Stimulated activated CD4-positive, alpha-beta T cell treated with anti-CD3 and anti-CD28 coated beads, Interleukin-12 subunit alpha, Interleukin-12 subunit beta, amount 100 ng/mL, for 48 hours (primary cell): ENCODE results near the gene KLF11.

Experiments used
- DNase-seq, 3 donors: peaks; one replicate each; pipeline ENCODE4 v3.0.0-alpha.2; 2020; ENCODE audit warnings: low read depth in 2 of 3, low spot score in 1 of 3

KLF11 gene

DNA sequence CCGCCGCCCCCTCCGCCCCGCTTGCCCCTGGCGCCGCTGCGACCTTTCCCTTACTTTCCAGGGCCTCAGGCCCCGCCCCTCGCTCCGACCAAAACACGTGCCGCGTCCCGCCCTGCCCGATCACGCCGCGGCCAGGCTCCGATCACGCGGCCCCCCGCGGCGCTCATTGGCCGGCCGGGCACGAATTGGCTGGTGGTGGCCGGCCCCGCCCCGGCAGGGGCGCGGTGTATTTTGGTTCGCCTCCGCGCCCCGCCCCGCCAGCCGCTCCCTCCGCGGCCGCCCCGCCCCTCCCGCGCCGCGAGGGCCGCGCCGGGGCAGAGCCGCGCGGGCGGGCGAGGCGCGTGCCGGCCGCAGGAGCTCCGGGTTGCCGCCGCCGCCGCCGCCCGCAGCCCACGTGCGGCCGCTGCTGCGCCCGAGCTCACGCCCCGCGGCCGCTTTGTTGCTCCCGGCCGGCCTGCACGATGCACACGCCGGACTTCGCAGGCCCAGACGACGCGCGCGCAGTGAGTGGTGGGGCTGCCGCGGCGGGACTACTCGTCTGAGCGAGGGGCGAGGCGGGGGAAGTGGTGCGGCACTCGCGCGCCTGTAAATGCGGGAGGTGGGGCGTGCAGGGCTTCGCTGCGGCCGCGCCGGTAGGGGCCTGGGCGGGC, at the start of gene KLF11:
Gene KLF11, plus strand, starts transcription at position 295 of the 650 bp plus-strand sequence. Its CDS starts 167 bp downstream, at position 462.
- peak in 2 of 3 donors; percentile 42 to 66 for DNase-seq

DNA sequence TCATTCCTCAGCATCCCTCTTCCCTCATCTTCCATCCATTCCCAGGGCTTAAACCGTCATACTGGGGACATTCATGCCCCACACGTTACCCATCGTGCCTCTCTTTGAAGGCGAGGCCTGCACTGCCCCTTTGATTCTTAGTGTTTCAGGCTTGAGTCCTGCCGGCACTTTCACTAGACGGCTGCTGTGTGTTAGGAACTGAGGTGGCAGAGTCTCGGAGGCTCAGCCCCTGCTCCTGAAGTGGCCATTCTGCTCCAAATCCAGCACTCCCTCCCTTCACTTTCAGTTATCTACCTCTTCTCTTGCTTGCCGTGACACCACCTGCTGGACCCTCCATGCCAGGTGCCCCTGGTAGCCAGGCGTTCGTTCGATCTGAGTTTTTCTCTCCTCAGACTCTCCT, 48.9 kb upstream of the KLF11 start:
- no peak for DNase-seq

DNA sequence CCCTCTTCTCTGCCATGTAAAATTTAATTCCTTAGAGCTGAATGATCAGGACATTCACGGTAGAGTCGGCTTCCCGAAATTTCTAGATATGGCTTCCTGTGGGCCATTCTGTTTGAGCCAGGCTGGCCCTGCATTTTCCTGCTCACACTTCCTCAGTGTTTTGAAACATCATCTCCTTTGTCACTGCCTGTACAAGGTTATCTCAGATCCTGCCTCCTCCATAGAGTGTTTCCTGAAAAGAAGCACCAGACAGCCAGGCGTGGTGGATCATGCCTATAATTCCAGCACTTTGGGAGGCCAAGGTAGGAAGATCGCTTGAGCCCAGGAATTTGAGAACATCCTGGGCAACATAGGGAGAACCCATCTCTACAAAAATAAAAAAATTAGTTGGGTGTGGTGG, 48.3 kb upstream of the KLF11 start:
- no peak for DNase-seq

DNA sequence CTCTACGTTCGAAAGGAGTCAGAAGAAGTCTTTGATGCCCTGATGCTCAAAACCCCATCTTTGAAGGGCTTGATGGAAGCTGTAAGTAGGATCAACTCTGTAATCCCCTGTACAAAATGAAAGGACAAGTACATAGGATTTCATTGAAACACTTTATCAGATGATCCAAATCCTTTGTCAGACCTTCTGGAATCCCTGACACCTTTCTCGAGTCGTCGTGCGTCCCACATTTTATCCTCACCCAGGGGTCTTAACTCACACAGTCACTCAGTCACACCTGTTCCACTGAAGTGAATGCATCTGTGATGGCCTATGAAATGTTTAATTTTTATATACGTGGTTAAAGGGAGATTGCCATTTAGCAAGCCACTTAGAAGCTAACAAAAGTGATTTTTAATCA, 47.0 kb upstream of the KLF11 start:
- DNase-seq = no peak

DNA sequence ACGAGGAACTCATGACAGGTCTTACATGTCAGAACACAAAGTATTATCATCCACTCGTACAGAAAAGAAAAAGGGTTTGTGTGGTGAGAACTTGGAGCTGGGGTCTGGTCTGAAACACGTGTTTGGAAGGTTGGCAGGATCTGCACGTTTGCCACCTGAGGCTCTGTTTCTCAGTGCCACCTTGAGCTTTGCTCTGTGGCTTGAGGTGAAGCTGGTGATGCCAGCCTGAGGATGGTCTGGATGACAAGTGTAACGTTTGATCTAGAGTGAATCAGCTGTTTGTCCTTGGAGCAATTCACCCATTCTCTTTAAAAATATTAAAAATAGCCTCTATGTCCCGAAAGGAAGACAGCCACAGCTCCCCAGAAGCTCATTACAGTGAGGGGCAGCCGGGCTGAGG, 45.4 kb upstream of the KLF11 start:
- DNase-seq = no peak

DNA sequence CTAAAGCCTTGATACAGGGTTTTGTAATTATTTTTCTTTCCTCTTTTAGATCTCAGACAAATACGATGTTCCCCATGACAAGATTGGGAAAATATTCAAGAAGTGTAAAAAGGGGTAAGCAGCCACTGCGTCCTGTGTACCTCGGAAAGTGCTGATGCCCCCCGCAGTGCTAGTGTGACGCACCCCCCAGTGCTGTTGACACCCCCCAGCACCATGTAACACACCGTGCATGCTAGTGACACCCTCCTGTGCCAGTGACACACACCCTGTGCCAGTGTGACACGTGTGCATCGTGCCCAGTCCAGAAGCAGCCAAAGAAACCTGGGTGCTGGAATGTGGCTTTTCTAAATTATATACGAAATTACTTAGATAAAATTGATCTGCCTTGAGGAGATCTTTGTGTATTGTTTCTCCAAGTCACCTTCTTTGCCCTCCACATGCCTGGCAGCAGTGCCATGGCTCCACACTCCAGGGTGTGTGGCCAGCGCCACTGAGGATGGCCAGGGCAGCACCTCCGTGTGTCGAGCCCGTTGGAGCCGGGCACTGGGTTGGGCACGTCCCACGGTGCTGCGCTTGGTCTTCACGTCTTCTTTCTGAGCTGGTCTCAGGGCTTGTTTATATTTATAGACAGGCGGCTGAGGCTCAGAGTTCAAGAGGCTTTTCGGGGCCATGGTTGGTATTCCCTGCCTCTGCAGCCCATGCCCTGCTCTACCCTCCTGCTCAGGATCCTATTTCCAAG, 44.3 kb upstream of the KLF11 start:
- no peak for DNase-seq

DNA sequence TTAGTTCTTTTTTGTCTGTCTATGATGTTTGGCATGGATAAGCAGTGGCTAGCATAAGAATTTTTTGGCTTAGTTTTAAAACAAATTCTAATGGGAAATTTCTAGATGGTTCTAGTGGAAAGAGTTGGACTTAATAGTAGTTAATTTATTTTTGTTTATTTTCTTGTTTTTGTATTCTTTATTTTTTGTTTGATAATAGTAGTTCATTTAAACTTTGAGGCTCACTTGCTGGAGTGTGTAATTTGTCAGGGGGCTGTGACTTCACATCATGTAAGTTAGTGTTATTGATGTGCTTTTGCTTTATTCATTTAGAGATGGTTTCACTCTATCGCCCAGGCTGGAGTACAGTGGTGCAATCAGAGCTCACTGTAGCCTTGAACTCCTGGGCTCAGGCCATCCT, 43.7 kb upstream of the KLF11 start:
- no peak for DNase-seq

DNA sequence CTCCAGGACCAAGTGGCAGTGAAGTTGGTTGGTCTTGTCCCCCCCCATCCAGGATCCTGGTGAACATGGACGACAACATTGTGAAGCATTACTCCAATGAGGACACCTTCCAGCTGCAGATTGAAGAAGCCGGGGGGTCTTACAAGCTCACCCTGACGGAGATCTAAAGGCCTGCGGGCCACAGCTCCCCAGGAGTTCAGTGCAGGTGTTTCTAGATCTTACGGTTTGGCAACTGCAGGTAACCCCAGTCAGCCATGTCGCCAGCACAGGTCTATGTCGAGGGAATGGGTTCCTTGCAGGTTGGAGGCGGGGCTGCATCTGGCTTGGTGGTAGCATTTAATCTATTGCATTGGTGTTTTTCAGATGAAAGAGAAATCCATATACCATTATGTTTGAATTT, 42.8 kb upstream of the KLF11 start:
- no peak for DNase-seq

DNA sequence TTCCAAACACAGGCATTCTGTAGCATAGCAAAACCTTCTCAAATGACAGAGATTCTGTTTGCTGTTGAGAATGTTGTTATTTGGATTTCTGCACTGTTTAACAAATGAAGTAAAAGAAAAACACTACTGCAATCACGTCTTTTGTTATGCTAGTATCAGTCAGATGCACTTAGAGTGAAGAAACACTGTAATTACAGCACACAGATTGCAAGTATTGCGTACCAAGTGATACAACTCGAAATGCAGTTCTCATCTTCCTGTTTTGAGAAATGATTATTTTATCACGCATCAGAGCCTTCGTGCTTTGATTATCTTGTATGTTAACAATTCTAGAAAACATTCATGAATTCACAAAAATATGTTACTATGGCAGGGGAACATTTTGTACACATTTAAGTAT, 41.8 kb upstream of the KLF11 start:
- no peak for DNase-seq

DNA sequence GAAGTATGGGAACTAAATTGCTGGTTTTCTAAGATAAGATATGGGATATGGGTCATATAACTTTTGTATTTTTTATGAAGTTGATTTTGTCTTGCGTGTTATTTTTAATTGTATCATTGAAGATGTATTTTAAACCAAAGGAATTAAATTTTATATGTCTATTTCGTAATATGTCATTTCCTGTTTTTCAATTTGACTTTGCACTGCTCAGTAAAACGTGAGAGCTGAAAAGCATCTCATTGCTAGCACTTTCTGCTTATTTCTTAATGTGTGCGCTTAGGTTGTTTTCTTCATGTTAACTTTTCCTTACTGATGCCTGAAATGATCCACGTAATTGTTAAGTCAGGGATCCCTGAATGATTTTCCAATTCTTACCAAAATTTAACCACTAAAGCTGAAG, 41.2 kb upstream of the KLF11 start:
- DNase-seq = no peak

DNA sequence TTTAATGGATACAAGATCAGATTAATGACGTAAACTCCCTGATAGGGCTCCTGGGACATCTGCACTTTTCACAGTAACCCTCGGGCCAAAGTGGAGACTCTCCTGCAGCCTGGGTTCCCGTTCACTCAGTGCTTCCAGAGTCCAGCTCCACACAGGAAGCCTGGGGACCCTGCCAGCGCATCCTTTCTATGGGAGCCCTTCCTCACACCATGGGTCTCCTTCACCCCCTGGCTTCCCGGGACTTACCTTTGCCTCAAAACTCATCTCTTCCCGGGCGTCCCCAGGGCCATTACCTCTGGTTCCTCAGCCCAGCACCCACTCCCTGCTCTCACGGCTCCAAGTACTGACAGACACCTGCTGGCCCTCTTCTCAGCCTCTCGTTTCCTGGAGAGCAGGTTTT, 40.7 kb upstream of the KLF11 start:
- no peak for DNase-seq

DNA sequence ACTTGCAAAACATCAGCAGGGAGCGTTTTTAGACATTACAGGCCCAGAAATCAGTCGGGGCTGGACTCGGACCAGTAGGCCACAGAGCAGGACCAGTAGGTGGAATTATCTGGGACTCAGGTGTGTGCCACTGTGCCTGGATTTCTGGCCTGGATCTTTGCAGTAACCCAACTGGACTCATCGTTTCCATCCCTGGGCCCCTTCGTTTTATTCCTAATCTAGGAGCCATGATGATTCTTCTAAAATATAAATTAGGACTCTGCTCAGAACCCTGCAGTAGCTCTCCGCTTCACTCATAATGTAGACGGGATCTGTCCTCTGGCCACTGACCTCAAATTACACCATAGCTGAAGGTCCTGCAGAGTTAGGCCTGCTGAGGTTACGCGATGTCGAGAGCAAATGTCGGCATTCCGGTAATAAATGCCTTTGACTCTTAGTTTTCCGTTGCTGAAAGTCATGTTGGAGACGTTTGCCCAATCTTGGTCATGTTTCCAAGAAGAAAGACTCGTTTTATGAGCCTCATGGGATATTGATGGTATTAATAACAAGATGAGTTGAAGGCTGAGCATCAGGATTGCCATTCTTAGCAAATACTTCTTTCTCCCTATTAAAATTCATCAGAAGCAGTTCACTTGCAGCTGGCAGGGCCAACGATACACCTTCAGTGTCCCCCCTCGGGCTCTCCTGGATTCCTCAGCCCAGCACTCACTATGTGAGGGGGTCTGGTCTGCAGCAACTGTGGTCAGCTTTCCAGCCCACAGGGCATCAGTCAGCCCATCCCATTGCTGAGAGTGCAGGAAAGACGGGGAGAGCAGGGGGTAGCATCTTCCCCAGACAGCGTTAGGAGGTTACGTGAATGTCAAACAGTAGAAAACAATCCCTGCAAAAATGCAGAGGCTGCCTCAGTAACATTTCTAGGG, 39.9 kb upstream of the KLF11 start:
- DNase-seq = no peak

DNA sequence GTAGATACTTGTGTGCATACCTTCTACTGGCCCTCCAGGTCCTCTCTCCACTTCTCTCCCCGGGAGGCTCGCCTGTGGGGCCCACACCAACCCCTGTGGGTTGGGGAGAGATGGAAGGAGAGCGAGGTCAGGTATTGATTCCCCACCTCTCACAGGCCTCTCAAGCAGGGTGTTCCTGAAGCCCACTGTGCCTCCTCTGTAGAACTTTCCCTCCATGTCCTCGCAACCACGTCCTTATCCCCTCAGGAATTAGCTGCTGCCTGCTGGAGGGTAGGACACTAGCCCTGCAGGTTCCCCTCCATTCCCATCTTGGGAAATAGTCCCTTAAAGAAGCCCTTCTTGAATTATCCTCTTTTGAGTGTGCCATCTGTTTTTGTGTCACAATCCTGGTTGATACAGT, 38.9 kb upstream of the KLF11 start:
- DNase-seq = no peak

DNA sequence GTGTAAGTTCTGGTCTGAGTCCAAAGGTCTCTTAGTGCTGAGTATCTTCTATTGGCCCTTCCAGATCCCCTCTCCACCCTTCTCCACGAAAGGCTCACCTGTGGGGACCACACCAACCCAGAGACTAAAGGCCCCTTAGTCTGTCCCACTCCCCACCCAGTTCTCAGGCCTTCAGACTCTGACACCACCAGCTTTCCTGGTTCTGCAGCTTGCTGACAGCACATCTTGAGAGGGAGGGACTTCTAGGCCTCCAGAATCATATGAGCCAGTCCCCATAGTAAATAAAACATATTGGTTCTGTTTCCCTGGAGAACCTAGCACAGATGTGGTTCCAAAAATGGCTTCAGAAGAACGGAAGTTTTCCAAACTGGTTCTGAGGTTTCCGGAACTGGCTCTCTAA, 38.5 kb upstream of the KLF11 start:
- no peak for DNase-seq

DNA sequence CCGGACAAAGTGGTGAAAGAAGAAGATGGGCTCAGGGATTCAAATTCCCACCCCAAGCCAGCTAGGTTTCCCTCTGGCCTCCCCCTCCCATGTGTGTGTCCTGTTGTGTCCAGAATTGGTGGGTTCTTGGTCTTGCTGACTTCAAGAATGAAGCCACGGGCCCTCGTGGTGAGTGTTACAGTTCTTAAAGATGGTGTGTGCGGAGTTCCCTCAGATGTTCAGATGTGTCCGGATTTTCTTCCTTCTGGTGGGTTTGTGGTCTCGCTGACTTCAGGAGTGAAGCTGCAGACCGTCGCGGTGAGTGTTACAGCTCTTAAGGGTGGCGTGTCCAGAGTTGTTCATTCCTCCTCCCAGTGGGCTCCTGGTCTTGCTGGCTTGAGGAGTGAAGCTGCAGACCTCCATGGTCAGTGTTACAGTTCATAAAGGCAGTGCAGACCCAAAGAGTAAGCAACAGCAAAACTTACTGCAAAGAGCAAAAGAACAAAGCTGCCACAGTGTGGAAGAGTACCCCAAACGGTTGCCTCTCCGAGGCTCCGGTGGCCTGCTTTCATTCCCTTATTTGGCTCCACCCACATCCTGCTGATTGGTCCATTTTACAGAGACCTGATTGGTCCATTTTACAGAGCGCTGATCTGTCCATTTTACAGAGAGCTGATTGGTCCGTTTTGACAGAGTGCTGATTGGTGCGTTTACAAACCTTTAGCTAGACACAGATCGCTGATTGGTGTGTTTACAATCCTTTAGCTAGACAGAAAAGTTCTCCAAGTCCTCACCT, 37.7 kb upstream of the KLF11 start:
- no peak for DNase-seq

DNA sequence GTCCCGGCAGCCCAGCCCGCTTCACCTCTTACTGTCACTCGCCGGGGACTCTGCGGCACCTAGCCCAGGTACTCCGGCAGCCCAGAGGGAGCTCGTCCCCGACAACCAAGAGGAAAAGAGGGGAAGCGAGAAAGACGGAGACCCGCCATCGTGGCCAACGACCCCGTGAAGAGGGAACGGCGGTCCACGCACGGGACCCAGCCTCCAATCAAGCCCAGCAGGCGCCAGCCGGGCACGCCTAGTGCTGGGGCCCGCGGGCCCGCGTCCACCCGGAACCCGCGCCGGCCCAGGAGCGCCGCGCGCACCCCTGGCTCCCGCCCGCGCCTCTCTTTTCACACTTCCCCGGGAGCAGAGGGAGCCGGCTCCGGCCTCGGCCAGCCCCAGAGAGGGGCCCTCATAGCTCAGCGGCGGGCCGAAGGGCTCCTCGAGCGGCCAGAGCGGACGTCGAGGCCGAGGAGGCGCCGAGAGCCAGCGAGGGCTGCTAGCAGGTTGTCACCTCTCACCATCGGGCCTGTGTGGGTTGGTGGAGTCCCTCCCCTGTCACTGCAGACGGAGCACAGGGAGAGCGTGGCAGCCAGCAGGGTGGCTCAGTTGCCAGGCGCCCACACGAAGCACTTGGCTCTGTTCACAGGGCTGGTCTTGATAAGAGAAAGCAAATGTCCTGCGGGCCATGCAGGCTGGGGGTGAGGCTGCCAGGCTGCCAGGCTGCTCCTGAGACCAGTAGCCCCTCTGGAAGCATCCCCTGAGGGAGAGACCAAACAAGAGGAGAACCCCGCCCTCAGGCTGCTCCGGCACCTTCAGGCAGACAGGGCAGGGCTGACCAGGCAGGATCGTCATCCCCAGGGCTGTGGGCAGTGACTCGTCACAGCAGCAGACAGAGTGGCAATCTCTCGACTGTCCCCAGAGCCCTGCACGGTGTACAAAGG, 36.9 kb upstream of the KLF11 start:
- DNase-seq = no peak

DNA sequence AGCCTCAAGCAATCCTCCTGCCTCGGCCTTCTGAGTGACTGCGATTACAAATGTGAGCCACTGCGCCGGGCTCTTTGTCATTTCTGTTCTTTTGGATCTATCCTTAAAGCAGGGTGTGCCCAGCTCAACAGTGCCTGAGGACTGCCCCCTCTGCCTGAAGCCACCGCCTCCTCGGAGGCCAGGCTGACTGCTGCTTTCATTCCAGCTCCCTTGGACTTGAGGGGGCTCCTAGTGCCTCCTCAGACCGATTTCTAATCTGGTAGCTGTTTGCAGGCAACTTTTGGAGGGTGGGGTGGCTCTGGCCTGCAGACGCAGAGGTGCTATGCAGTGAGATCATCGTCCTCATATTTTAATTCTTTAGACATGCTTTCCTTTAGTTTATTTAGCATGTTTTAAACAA, 35.9 kb upstream of the KLF11 start:
- DNase-seq = no peak

DNA sequence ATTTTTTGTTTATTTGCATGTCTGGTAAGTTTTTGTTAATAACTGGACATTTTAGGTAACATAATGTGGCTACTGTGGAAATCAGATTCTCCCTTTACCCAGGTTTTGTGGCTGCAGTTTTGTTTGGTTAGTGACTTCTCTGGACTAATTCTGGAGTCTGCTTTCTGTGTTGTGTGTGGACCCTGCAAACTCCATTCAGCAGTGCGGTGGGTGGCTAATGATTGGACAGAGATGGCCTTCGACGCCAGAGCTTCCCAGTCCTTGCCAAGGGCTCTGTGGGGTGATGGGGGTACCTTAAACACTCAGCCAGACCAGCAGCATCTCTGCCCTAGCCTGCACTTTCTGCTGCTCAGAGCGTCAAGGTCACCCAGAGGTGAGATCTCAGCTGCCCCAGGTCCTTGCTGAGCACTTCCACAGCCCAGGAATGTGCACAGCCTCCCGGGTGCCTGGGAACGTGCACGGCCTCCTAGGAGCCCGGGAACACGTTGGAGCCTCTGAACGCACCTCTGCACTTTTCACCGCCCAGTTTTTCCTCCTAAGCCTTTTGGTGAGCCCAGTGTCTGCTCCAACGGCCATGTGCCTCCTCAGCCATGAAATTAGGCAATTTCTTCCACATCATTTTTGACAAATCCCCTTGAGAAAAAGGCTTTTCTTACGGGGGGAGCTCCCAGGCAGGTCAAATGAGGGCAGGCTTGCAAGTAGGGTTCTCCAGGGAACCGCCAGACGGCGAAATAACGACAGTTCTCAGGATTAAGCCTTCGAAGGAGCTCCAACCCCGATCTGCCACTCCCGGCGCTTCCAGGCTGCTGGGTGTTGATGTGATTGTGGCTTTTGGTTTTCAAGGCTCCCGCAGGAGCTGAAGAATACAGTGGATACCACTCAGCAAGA, 35.2 kb upstream of the KLF11 start:
- no peak for DNase-seq

DNA sequence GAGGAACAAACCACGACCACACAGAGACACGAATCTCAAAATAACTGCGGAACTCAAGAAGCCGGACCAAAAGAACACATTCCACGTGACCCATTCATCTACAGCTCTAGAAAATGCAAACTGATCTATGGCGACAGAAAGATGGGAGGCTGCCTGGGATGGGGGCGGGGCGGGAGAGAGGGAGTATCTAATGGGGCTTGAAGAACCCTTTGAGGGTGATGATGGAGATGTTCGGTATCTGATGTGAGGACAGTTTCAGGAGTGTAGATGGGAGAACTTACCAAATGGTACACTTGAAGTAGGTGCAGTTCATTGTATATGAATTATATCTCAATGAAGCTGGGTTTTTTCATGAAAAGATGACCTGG, 34.6 kb upstream of the KLF11 start:
- DNase-seq = no peak
